T-helper 1 cell treated with Interleukin-12 subunit alpha and Interleukin-12 subunit beta and Interleukin-4 antibody, amounts not matched to agents 30 ng/mL and 1 ng/mL, for 36 hours (primary cell): ENCODE measurements around the gene TTLL11. TPM values are rescaled to one million over a fixed set of nuclear protein-coding genes. Genes with fewer than 3 reads are reported as not detected.
"Not testable (repeated sequence)": the region's sequence is repeated elsewhere in the genome, so short reads cannot be mapped to it uniquely, and the experiment has no call there.

ENCODE experiments used
- intact Hi-C: fragments of 100-400 bp; cut with micrococcal nuclease; formaldehyde crosslinking; loops from one replicate; pipeline ENCODE4 v1.15.1; 2024
- total RNA-seq: library from RNA; stranded (reverse); gene quantifications from 2 replicates; pipeline ENCODE4 v1.2.3, GENCODE V29; 2022

Gene TTLL11
- total RNA-seq, 1 donor from 2014 or later: 2.8 TPM

DNA sequence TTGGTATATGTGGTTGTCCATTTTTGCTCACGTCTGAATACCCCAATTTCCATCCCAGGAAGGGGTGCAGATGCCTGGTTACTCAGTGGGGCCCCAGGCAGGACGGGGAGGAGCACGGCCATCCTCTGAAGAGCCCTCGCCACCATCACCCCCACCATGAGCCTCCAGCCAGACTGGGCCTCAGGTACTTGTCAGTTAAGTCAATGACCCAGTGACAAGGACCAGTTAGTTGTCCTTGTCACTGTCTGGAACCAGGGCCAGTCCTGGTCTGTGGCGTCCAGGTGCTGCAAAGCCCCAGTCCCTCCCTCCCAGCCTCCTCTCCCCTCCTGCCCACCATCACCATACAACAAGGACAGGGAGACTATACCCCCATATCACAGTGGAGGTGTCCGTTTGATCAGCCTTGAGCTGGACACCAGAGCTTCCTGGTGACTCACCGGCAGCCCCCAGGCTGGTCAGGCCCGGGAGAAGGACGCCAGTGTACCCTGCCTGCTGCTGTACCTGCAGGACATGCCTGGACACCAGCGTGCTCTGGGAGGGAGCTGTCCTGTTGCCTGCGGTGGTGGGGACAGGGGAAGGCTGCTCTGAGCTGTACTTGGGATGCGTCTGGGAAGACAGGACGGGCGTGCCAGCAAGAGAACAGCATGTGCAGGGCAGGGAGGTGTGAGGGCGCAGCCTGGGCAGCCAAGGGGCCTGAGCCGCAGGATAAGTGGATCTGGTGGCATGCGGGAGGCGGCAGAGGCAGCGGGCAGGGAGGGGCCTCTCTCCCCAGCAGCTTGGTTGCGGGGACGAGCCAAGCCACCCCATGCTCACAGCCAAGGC, 32.6 kb upstream of the TTLL11 start:
- intact Hi-C loops: loop anchor here (1.0 kb wide), 4 partner anchors 34 to 685 kb away; partner anchors contain the start of genes MORN5 and NDUFA8

DNA sequence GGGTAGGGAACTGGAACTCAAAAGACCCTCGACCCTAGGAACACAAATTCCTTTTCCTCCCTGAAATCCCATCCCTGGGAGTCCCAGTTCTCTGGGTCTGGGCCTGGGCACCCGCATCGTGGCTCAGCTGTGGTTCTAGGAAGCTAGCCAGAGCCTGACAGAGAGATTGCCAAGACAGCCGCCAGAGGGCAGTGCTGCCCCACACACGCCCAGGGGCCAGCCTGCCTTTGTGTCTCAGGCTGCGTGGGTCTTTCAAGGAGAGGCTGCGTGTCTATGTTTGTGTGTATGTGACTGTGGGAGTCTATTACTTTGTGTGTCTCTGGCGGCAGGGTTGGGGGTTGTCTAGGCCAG, 32.0 kb upstream of the TTLL11 start:
- intact Hi-C loops: loop anchor here (1.0 kb wide), 4 partner anchors 34 to 685 kb away; partner anchors contain the start of genes MORN5 and NDUFA8

DNA sequence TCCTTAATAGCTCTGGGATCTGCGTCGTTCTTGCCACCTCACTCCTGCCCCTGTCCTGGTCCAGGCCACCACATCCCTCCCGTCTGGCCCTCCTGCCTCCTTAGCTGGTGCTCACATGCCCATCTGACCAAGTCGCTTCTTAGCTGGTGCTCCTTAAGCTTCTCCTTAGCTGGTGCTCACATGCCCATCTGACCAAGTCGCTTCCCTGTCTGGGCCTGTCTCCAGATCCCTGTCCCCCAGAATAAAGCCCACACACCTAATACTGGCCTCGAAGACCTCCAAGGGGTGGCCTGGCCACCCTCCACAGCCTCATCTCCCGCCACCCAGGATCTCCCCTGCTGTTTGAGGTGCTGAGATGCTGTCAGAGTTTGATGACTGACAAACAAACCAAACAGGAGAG, 31.4 kb upstream of the TTLL11 start:
- intact Hi-C loops: no loop called here

DNA sequence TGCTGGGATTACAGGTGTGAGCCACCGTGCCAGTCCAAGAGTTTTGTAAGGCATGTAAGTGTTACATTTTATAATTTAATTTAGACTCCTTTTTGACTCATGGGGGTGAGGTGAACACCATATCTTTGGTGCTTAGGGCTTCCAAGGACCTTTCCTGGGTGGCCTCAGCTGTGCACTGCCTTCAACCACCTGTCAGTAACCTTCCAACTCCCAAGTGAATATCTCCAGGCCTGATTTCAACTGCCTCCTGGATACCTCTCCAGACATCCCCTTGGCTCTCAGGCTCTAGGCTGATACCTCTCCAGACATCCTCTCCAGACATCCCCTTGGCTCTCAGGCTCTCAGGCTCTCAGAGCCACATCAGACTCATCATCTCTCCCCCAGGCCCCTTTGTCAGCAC, 30.9 kb upstream of the TTLL11 start:
- intact Hi-C loops: no loop called here

DNA sequence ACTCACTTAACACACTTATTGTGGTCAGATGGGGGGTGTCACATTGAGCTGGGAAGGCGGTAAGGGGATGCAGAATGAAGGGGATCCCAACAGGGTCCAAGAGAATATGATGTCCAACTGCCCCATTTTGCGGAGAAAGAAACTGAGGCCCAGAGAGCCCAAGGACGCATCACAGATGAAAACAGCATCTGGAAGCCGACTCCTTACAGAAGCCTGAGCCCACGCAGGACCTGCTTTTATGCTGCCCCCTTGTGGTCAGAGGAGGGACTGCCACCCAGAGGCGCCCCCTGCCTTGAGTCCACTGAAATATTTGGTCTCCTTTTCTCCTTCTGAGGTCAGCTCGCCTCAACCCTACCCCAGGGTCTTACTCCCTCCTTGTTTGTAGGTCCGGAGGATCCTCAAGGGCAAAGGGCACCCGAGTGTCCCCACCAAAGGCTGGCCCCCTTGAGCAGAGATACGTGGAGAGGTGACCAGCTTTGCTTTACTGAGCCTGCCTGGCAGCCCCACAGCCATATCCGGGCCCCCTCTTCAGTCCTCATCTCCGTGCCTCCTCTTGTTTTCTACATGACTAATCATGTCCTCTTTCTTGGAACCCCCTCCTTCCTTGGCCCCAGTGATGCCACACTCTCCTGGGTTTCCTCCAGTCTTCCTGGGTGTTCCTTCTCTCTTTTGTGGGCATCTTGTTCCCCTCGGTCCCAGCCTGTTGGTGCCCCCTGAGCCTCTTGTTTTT, 30.0 kb upstream of the TTLL11 start:
- intact Hi-C loops: loop anchor here (1.0 kb wide), 2 partner anchors 24 to 436 kb away; no protein-coding TSS in a partner anchor

DNA sequence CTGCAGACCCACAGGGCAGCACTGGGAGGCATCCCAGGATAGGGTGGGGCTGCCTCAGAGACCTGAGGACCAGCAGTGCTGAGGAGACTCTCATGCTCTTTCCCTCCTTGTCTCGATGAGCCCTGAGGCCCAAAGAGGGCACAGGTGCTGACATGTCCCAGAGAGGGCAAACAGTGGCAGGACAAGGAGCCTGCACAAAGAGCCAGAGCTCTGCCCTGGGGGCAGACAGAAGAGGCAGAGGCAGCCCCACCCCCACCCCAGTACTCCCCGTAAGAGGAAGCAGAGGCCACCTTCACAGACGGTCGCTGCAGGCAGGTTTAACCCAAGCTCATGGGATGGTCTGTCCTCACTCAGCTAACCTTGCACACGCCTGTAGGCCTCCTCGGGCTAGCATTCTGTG, 29.4 kb upstream of the TTLL11 start:
- intact Hi-C loops: no loop called here

DNA sequence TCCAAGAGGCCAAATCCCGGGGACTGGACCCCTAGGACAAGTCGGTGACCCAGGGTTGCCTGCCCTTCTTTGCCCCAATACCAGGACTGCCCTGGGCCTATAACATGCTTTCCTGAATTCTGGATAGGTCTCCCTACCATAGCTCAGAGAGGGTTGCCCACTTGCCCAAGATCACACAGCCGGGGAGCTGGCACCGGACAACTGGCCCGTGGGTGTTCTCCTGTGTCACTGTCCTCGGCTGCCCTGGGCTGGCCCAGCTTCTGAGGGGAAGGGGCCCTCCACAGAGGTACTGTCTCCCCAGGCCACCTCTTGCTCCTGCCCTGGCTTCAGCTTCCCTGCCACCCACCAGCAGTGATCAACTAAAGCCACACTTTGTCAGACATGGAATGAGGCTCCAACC, 28.8 kb upstream of the TTLL11 start:
- intact Hi-C loops: no loop called here

DNA sequence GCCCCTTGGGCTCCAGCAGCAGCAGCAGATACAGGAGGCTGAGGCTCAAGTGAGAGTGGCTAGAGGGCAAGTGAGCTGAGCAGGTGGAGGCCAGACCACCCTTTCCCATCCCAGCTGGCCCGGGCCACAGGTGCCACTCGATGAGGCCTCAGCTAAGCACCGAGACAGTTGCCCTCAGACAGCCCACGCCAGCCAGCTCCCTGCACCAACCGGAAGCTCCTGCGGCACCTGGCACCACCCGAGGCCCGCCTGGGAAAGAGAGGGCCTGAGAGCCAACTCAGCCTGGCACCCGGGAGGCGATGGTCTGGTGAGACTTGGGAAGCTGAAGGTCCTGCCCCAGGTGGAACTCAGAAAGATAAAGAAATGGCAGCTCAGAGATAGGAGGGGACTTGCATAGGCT, 28.3 kb upstream of the TTLL11 start:
- intact Hi-C loops: no loop called here

DNA sequence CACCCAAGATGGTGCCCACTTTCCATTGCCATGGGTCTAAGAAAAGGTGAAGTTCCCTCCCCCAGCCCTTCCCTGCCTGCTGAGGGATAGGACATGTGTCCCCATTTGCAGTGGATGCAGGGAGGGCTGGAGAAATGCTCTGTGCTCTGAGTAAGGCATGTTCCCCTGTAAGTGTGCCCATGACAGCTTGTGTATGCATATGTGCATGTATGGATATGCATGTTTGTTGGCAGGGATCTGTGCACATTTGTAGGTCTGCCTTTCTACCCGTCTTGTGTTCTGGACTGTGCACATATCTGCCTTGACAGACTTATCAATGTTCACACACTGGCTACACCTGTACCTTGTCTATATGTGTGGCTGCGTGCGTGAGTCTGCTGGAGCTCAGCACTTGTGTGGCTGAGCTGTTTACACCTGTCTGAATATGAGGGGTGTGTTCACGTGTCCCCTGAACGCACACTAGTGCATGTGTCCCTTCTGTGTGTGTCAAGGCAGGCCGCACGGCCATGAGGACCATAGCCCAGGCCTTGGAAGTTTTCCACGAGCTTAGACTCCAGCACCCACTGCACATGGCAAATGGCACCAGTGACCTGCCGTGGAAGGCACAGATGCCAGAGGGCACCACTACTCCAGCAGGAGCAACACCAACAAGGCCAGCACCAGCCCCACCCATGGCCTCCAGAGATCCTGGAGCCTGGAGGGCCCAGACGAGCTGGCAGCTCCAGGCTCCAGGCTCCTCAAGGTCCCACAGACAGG, 27.4 kb upstream of the TTLL11 start:
- intact Hi-C loops: no loop called here

DNA sequence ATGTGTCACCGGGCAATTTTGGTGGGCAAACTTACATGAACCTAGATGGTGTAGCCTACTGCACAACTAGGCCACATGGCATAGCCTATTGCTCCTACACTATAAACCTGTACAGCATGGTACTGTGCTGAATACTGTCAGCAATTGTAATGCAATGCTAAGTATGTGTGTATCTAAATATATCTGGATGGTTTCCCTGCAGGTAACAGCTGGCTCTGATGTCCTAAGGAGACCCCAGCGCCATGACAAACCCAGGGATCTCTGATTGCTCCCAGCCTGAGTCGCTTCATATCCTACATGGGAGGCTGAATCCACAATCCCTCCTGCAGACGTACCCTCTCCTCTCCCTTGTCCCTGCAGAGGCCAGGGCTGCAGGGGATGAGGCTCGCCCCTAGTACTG, 26.6 kb upstream of the TTLL11 start:
- intact Hi-C loops: no loop called here

DNA sequence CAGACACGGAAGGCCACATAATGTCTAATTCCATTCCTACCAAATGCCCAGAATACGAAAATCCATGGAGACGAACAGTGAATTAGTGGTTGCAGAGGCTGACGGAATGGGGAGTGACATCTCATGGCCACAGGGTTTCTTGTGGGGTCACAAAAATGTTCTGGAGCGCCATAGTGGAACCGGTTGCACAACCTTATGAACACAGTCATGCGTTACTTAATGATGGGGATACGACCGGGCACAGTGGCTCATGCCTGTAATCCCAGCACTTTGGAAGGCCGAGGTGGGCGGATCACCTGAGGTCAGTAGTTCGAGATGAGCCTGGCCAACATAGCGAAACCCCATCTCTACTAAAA, 26.0 kb upstream of the TTLL11 start:
- intact Hi-C loops: no loop called here

DNA sequence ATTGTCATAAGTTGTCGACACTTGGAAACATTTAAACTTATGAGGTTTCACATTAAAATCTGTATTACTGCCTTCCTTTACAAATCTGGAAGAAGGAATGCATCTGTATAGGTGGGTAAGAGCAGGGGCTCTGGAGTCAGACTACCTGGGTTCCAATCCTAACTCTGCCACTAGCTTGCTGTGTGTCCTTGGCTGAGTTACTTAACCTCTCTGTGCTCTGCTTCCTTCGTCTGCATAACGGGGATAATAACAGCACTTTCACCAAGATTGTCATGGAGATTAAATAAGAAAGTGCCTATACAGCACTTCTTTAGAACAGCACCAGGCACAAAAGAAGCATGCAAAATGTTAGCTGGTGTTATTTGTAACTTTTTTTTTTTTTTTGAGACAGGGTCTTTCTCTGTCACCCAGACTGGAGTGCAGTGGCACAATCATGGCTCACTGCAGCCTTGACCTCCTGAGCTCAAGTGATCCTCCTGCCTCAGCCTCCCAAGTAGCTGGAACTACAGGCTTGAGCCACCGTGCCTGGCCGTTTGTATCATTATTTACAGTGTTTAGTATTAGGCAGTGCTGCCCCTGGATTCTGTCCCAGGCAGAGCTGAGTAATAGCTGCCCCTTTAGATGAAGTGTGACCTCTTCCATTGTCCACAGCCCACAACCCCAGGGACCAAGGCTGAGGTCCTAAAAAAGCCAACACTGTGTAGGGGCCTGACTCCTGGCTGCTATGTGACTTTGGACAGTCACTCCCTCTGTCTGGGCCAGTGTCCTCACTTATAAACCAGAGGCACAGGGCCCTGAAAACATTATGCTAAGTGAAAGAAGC, 25.4 kb upstream of the TTLL11 start:
- intact Hi-C loops: no loop called here

DNA sequence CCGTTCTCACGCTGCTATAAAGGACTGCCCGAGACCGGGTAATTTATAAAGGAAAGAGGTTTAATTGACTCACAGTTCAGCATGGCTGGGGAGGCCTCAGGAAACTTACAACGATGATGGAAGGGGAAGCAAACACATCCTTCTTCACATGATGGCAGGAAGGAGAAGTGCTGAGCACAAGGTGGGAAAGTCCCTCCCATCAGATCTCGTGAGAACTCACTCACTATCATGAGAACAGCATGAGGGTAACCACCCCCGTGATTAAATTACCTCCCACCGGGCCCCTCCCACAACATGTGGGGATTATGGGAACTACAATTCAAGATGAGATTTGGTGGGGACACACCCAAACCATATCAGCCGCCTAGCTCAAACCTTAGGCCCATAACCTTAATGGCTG, 24.1 kb upstream of the TTLL11 start:
- intact Hi-C loops: not testable (repeated sequence)

DNA sequence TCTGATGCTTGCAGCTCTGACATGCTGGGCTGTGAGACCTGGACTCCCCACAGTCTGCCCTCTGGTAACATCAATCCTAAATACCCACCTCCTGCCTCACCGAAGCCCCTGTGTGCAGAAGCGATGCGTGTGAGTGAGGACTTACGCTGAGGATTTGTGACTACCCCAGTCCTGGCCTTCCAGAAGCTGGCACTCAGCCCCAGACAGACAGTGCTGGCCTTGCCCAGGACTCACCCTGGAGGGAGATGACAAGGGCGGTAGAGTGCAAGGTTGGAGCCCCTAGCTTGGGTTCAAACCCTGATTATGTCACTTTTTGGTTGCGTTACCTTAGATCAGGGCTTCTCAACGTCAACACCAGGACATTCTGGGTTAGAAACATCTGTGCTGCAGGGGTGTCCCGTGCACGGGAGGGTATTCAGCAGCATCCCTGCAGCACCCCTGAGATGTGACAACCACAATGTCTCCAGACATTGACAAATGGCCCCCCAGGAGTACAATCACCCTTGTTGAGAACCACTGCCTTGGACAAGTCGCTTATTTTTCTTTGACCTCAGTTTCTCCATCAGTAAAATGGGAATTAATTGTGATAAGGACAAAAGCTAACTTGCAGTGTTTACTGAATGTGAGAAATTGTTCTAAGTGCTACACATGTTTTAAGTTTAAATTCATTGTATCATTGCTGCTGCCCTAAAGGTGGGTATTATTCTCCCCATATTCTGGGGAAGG, 23.5 kb upstream of the TTLL11 start:
- intact Hi-C loops: no loop called here

DNA sequence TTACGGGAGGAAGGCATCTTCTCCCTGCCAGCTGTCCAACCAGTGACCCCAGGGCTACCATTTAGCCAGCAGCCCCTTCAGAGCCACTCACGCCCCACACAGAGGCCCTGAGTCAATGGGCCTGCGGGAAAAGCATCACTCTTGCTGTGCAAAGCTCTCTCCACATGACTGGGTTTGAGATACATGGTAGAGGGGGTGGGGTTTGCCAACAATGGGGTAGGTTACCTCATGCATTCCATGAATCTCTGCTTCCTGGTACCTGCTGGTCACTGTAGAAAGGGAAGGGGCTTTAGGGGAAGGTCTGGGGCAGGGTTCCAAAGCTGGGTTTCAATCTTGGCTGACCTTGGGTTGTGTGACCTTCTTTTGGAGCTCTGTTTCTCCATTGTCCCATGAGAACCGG, 22.9 kb upstream of the TTLL11 start:
- intact Hi-C loops: no loop called here

DNA sequence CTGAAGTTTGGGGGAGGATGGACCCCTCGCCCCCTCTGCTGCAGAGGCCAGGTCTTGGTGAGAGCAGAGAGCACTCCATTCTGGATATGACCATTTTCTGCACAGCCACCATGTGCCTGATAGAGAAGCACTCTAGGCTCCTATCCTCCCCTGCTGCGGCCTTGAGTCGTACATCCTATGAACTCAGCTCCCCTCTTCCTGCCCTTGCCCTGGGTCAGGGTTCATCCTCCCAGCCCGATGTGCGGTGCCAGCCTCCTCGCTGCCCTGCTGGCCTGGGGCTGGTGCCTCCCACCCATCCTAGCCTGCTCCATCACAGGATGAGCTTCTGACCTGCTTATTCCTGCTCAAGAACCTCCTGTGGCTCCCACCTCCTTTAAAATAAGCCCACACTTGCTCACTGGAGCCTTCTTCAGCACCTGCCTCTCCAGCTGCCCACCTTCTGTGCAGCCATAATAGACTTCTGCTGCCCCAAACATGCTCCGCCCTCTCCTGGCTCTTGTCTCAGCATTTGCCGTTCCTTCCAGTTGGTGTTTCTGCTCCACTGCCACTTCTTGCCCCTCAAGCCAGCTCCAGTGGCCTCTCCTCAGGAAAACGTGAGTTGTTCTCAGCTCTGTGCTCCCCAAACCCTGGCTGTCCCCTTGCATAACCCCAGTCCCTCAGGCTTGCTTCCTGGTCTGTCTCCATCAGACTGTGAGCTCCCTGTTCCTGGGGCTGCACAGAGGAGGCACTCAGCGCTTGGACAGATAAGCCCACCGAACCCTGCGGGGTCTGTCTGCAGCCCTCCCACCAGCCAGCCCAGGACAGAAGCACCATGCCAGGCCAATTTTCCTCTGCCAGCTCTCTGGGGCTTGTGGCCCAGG, 22.3 kb upstream of the TTLL11 start:
- intact Hi-C loops: no loop called here

DNA sequence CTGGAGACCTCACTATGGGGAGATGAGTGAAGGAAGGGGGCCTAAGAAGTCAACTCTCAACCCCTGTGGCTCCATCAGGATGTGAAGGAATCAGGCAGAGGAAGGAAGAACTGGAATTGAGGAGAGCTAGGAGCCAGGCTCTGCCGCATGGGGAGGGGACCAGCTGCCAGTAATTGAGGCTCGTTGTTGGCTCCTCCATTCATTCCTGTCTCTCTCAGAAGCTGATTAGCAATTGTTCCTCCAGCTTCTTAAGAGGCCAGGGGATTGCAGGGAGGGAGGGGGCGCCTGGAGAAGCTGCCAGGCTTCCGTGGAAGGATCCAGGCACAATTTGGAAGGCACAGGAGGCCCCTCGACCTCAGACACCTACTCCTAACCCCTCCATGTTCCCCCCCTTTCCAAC, 20.5 kb upstream of the TTLL11 start:
- intact Hi-C loops: no loop called here

DNA sequence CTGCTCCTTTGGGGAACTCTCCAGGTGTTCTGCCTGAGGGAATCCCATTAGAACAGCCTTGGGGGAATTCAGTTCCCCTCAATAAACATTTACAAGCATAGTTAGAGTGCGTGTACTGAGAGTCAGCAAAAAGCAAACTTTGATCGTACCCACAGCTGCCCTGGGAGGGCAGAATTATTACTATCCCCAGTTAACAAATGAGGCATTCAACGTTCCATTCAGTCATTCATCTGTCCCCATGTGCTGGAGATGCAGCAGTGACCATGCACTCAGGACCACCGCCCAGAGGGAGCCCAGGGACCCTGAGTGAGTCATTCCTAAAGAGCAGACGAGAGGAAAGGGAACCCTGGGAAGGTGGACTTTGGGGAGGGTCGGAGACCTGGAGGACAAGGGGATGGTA, 19.1 kb upstream of the TTLL11 start:
- intact Hi-C loops: no loop called here

DNA sequence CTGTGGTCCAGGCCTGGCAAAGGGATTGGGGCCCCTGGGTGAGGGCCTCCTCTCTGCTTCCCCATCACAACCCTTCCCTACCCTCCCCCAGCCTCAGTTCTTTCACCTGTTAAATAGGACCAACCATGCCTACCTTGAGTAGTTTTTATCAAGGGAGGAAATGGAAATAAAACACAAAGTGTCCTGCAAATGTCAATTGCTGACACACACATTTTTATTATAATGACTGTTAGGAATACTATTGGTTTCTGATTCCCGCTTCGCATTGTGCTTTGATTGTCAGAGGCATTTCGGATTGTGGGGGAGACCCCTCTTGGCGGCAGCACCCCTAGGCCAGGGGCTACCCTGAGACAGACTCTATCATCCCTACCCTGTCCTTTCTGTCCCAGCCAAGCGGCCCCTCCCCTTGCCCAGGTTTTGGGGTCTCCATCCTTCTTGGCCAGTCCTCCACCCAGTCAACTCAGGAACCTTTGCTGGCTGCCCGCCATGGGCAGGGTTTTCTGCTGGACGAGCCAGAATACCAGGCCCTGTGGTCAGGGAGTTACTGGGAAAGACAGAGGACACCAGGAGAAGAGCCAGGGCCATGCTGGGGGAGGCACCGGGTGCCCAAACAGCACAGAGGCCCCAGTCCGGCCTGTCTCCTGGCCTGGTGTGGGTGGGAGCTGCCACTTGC, 18.4 kb upstream of the TTLL11 start:
- intact Hi-C loops: no loop called here
